Measurements from ENCODE around the gene KRTAP1-3. TPM values are rescaled to one million over a fixed set of nuclear protein-coding genes. Genes with fewer than 3 reads are reported as not detected.

The KRTAP1-3 gene
- total RNA-seq, 4 donors from 2014 or later: not detected

DNA sequence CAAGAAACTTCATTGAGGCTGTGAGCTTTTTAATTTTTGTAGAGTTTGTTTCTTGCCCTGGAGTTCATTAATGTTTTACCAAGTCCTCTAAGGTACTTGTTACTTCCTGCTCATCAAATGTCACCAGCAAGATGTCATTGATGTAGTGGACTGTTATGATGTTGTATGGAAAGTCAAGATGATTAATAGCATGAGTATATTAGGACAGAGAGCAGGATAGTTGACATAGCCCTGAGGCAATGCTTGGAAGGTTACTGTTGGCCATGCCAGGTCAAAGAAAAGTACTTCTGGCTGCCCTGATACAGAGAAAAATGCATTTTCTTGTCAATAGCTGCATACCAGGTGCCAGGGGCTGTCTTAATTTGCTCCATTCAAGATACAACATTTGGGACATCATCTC, 14.3 kb downstream of the KRTAP1-3 start:
- no peak for DNase-seq (ENCODE audit: extremely low spot score)
- no peak for TF ChIP-seq EP300 (IDR thresholded peaks at IDR 0.05)
- no peak for TF ChIP-seq POLR2A (IDR thresholded peaks at IDR 0.05; ENCODE audit: low read depth)
- no peak for TF ChIP-seq POLR2AphosphoS5 (IDR thresholded peaks at IDR 0.05)
- no peak for TF ChIP-seq CTCF (IDR thresholded peaks at IDR 0.05)
- Histone ChIP-seq H3K27me3 (no peaks in the 10 kb centered on the region), H3K27ac (replicated peaks in 1 of 4) (no peak overlapping the region), H3K4me3 (no peak overlapping the region), H3K9me3 (no peaks in the 10 kb centered on the region), H3K4me1 (no peaks in the 10 kb centered on the region), H3K36me3 (no peaks in the 10 kb centered on the region)
- intact Hi-C loops (cut with DNase I): no loop called here

- Histone ChIP-seq H3K4me1 (no peaks in the 10 kb centered on the region), H3K27me3 (peaks cover 0 to 6% (median 0%) of the 10 kb centered on the region in 4 donors), H3K9me3 (no peaks in the 10 kb centered on the region), H3K36me3 (no peaks in the 10 kb centered on the region), H3K27ac (replicated peaks in 1 of 4) (no peak overlapping the region), H3K4me3 (no peak overlapping the region)
- TF ChIP-seq EP300 (IDR thresholded peaks at IDR 0.05) (no peak), POLR2A (IDR thresholded peaks at IDR 0.05; ENCODE audit: low read depth) (no peak), POLR2AphosphoS5 (IDR thresholded peaks at IDR 0.05) (no peak), CTCF (IDR thresholded peaks at IDR 0.05) (no peak)
- no peak for DNase-seq (ENCODE audit: extremely low spot score)
- 88% methylated on average over 3 of the region's 3 CpGs for WGBS
- intact Hi-C loops (cut with DNase I): no loop called here
These were observed 15.3 kb downstream of the KRTAP1-3 start for GRCh38 chr17:41019415-41019814.

- DNase-seq (ENCODE audit: extremely low spot score): no peak
- no peaks in the 10 kb centered on the region for H3K9me3 ChIP-seq
- no peaks in the 10 kb centered on the region for H3K4me1 ChIP-seq
- no peaks in the 10 kb centered on the region for H3K36me3 ChIP-seq
- no peak for TF ChIP-seq POLR2A (IDR thresholded peaks at IDR 0.05; ENCODE audit: low read depth)
- no peak for TF ChIP-seq POLR2AphosphoS5 (IDR thresholded peaks at IDR 0.05)
- no peak for TF ChIP-seq CTCF (IDR thresholded peaks at IDR 0.05)
- TF ChIP-seq EP300 (IDR thresholded peaks at IDR 0.05): no peak
- peaks cover 0 to 6% (median 0%) of the 10 kb centered on the region in 4 donors for H3K27me3 ChIP-seq
- WGBS: 61% methylated on average over 3 of the region's 3 CpGs
- intact Hi-C loops (cut with DNase I): no loop called here
- no peak overlapping the region for H3K27ac ChIP-seq (replicated peaks in 1 of 4)
- no peak overlapping the region for H3K4me3 ChIP-seq
These were observed 16.1 kb downstream of the KRTAP1-3 start for GRCh38 chr17:41018541-41018940.

DNA sequence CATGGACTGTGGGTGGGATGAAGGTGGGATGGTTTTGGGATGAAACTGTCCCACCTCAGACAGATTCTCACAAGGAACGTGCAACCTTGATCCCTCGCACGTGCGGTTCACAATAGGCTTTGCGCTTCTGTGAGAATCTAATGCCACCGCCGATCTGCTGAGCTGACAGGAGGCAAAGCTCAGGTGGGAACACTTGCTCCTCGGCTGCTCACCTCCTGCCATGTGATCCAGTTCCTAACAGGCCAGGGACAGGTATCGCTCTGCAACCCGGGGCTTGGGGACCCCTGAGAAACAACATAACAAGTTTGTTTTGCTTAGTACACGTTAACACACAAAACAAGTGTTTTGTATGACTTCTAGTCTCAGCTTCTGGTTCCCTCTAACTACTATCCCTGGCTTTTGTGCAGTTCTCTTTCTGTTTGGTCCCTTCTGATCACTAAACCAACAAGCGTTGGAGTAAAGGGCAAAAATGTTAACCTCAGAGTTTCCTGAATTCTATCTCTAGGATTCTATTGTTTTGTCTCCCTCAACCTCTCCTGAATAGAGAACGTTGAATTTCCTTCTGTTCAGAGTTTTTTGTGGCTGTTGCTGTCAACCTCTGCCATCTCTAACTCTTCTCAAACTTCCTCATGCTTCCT, 18.0 kb downstream of the KRTAP1-3 start:
- no peak for DNase-seq (ENCODE audit: extremely low spot score)
- Histone ChIP-seq H3K27me3 (peaks cover 0 to 6% (median 0%) of the 10 kb centered on the region in 4 donors), H3K4me3 (no peak overlapping the region), H3K4me1 (no peaks in the 10 kb centered on the region), H3K27ac (replicated peaks in 1 of 4) (no peak overlapping the region), H3K36me3 (no peaks in the 10 kb centered on the region), H3K9me3 (no peaks in the 10 kb centered on the region)
- intact Hi-C loops (cut with DNase I): no loop called here
- 85% methylated on average over 13 of the region's 13 CpGs for WGBS
- TF ChIP-seq CTCF (IDR thresholded peaks at IDR 0.05): no peak
- TF ChIP-seq POLR2A (IDR thresholded peaks at IDR 0.05; ENCODE audit: low read depth): no peak
- TF ChIP-seq EP300 (IDR thresholded peaks at IDR 0.05): no peak
- no peak for TF ChIP-seq POLR2AphosphoS5 (IDR thresholded peaks at IDR 0.05)

DNA sequence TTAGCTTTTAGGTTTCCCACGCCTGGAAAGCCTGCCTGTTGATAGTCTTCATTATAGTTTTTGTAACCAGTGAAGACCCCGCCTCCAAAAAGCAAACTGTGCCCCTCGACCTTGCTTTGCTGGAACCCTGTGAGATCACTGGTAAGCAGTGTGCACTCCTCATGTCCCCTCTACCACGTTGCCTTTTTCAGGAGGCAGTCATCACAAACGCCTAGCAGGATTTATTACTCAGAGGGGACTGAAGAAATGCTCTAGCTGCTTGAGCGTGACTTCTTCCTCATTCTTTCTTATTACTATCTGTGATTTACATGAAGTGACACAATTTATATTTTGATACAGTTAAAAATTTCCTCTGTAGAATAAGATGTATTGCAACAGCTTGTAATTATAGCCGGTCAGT, 19.2 kb downstream of the KRTAP1-3 start:
- 79% methylated on average over 7 of the region's 7 CpGs for WGBS
- H3K4me3 ChIP-seq: no peak overlapping the region
- no peak for DNase-seq (ENCODE audit: extremely low spot score)
- peaks cover 0 to 6% (median 0%) of the 10 kb centered on the region in 4 donors for H3K27me3 ChIP-seq
- no peaks in the 10 kb centered on the region for H3K4me1 ChIP-seq
- no peaks in the 10 kb centered on the region for H3K36me3 ChIP-seq
- H3K27ac ChIP-seq (replicated peaks in 1 of 4): no peak overlapping the region
- no peak for TF ChIP-seq POLR2A (IDR thresholded peaks at IDR 0.05; ENCODE audit: low read depth)
- TF ChIP-seq CTCF (IDR thresholded peaks at IDR 0.05): no peak
- no peak for TF ChIP-seq POLR2AphosphoS5 (IDR thresholded peaks at IDR 0.05)
- no peak for TF ChIP-seq EP300 (IDR thresholded peaks at IDR 0.05)
- intact Hi-C loops (cut with DNase I): no loop called here
- H3K9me3 ChIP-seq: no peaks in the 10 kb centered on the region

Data from esophagus muscularis mucosa (tissue), 4 donors.